Measurements from ENCODE around the gene FALEC. TPM values are rescaled to one million over a fixed set of nuclear protein-coding genes. Genes with fewer than 3 reads are reported as not detected.

FALEC gene
- total and polyA plus RNA-seq, 9 of the 15 experiments (the other 6 are each of a cell fraction or from before 2014, with no cell fraction given) = 0.15 to 1.8 (median 0.53) TPM; not detected in 5

DNA sequence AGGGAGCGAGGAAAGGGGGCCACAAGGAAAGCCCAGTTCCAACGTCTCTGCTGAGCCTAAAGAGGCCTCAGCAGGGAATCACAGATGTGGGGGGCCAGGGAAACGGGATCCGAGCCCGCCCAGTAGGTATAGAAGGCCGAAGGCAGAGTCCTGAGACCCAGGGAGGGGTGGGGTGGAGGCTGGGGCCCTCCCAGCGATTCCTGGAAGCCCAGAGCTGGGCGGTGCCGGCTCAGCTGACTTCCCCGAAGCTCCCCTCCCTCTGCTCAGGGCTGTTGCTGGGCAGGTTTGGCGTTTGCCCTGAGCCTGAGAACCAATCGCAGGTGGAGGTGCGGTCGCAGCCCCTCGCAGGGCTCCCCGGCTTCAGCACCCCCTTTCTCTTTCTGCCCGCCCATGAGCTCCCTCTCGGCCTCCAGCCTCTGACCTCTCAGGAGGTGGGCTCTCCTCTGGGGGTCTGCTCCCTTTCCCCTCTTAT lies 46.5 kb downstream of the FALEC start (continued):
- TF ChIP-seq, protein P1, sequence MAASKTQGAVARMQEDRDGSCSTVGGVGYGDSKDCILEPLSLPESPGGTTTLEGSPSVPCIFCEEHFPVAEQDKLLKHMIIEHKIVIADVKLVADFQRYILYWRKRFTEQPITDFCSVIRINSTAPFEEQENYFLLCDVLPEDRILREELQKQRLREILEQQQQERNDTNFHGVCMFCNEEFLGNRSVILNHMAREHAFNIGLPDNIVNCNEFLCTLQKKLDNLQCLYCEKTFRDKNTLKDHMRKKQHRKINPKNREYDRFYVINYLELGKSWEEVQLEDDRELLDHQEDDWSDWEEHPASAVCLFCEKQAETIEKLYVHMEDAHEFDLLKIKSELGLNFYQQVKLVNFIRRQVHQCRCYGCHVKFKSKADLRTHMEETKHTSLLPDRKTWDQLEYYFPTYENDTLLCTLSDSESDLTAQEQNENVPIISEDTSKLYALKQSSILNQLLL (CRISPR knock-in tag; IDR thresholded peaks at IDR 0.05; ENCODE audit: borderline replicate concordance) = no peak
- TF ChIP-seq, protein P2, sequence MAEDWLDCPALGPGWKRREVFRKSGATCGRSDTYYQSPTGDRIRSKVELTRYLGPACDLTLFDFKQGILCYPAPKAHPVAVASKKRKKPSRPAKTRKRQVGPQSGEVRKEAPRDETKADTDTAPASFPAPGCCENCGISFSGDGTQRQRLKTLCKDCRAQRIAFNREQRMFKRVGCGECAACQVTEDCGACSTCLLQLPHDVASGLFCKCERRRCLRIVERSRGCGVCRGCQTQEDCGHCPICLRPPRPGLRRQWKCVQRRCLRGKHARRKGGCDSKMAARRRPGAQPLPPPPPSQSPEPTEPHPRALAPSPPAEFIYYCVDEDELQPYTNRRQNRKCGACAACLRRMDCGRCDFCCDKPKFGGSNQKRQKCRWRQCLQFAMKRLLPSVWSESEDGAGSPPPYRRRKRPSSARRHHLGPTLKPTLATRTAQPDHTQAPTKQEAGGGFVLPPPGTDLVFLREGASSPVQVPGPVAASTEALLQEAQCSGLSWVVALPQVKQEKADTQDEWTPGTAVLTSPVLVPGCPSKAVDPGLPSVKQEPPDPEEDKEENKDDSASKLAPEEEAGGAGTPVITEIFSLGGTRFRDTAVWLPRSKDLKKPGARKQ (CRISPR knock-in tag; IDR thresholded peaks at IDR 0.05) = no peak
- TF ChIP-seq, protein P3, sequence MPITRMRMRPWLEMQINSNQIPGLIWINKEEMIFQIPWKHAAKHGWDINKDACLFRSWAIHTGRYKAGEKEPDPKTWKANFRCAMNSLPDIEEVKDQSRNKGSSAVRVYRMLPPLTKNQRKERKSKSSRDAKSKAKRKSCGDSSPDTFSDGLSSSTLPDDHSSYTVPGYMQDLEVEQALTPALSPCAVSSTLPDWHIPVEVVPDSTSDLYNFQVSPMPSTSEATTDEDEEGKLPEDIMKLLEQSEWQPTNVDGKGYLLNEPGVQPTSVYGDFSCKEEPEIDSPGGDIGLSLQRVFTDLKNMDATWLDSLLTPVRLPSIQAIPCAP (CRISPR knock-in tag; IDR thresholded peaks at IDR 0.05; ENCODE audit: borderline replicate concordance) = no peak
- TF ChIP-seq RAD21 (CRISPR knock-in tag; conservative IDR thresholded peaks at IDR 0.05 in 1 of 2, IDR thresholded peaks at IDR 0.05 in 1 of 2) = no peak
- no peak for TF ChIP-seq NR3C1 (CRISPR knock-in tag; IDR thresholded peaks at IDR 0.05)
- no peak for TF ChIP-seq FOSL1 (tag; conservative IDR thresholded peaks at IDR 0.05)
- TF ChIP-seq MYC (IDR thresholded peaks at IDR 0.05; ENCODE audit: low read depth, low read length) = no peak
- TF ChIP-seq MYC (CRISPR knock-in tag; IDR thresholded peaks at IDR 0.05; ENCODE audit: borderline replicate concordance, low read depth) = no peak
- TF ChIP-seq, protein P4, sequence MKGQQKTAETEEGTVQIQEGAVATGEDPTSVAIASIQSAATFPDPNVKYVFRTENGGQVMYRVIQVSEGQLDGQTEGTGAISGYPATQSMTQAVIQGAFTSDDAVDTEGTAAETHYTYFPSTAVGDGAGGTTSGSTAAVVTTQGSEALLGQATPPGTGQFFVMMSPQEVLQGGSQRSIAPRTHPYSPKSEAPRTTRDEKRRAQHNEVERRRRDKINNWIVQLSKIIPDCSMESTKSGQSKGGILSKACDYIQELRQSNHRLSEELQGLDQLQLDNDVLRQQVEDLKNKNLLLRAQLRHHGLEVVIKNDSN (CRISPR knock-in tag; IDR thresholded peaks at IDR 0.05) = peak; percentile 63
- TF ChIP-seq XRCC4 (IDR thresholded peaks at IDR 0.05; ENCODE audit: extremely low read depth, insufficient read depth, insufficient read length) = no peak
- TF ChIP-seq, protein P5, sequence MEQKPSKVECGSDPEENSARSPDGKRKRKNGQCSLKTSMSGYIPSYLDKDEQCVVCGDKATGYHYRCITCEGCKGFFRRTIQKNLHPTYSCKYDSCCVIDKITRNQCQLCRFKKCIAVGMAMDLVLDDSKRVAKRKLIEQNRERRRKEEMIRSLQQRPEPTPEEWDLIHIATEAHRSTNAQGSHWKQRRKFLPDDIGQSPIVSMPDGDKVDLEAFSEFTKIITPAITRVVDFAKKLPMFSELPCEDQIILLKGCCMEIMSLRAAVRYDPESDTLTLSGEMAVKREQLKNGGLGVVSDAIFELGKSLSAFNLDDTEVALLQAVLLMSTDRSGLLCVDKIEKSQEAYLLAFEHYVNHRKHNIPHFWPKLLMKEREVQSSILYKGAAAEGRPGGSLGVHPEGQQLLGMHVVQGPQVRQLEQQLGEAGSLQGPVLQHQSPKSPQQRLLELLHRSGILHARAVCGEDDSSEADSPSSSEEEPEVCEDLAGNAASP (IDR thresholded peaks at IDR 0.05) = no peak
- TF ChIP-seq STAG1 (CRISPR knock-in tag; IDR thresholded peaks at IDR 0.05; ENCODE audit: borderline replicate concordance) = no peak
- TF ChIP-seq ZNF311 (CRISPR knock-in tag; IDR thresholded peaks at IDR 0.05) = no peak
- TF ChIP-seq TARDBP (IDR thresholded peaks at IDR 0.05) = no peak
- TF ChIP-seq TCF3 (CRISPR knock-in tag; IDR thresholded peaks at IDR 0.05) = no peak
- TF ChIP-seq XRCC5 (IDR thresholded peaks at IDR 0.05; ENCODE audit: low read depth, low read length) = no peak
- no peak for TF ChIP-seq U2AF1 (optimal IDR thresholded peaks at IDR 0.05; ENCODE audit: low read depth, low read length)
- no peak for TF ChIP-seq ZNF121 (CRISPR knock-in tag; conservative IDR thresholded peaks at IDR 0.05)
- TF ChIP-seq NFE2L1 (tag; IDR thresholded peaks at IDR 0.05; ENCODE audit: borderline replicate concordance, low read depth) = no peak
- no peak for TF ChIP-seq ZNF143 (CRISPR knock-in tag; IDR thresholded peaks at IDR 0.05)
- no peak for TF ChIP-seq ZNF165 (CRISPR knock-in tag; IDR thresholded peaks at IDR 0.05; ENCODE audit: borderline replicate concordance)
- TF ChIP-seq SRF (CRISPR knock-in tag; IDR thresholded peaks at IDR 0.05) = peak in 1 of 2 experiments; percentile 62; a peak in 1 of 4 replicates
- TF ChIP-seq SRSF7 (optimal IDR thresholded peaks at IDR 0.05; ENCODE audit: low read depth, low read length) = no peak
- TF ChIP-seq MTA2 (IDR thresholded peaks at IDR 0.05; ENCODE audit: low read depth) = no peak

All from K562 (cell line).